GM08714 (cell line): ENCODE measurements around the gene RGMB.

Experiments used
- H3K4me3 ChIP-seq: fragments of 200-500 bp; sonication (Bioruptor generic); 2 replicates; pipeline ENCODE4 v1.5.1; 2014; ENCODE audit warnings: mild to moderate bottlenecking, low read length, inconsistent platforms
- ZNF274 ChIP-seq: IDR thresholded peaks from 2 replicates; pipeline ENCODE4 v1.6.1; 2012; ENCODE audit warnings: mild to moderate bottlenecking, low read depth, low read length

RGMB gene

DNA sequence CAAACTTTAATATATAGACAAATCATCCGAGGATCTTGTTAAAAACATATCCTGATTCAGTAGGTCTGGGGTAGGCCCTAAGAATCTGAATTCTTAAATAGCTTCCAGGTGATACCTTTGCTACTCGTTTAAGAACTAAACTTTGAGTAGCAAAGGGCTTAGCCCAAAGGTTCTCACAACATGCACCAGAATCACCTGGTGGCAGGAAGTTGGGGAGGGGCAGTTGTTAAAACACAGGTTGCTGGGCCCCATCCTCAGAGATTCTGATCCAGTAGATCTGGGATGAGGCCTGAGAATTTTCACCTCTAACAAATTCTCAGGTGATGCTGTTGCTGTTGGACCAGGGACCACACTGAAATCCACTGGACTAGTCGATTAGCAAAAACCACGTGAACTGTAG is 20.0 kb upstream of the RGMB start:
- no peak for TF ChIP-seq ZNF274
- no peak overlapping the region for H3K4me3 ChIP-seq

DNA sequence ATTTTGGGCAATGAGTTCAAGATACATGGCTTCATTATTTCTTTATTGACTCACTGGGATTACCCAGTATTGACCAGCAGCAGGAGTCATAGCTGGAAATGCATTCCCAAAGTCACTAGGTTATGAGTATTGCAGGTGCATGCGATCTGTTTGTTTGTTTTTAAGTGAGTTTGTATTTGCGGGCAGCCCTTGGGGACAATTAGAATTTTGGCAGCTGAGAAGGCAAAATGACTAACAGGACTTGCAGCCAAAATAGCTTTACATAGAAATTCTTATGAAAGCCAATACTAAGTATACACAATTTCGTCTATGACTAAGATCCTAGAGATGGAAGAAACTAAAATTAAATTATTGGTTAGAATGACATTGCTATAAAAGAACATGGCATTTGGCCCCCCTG is 18.1 kb upstream of the RGMB start:
- no peak overlapping the region for H3K4me3 ChIP-seq
- TF ChIP-seq ZNF274, result no peak

DNA sequence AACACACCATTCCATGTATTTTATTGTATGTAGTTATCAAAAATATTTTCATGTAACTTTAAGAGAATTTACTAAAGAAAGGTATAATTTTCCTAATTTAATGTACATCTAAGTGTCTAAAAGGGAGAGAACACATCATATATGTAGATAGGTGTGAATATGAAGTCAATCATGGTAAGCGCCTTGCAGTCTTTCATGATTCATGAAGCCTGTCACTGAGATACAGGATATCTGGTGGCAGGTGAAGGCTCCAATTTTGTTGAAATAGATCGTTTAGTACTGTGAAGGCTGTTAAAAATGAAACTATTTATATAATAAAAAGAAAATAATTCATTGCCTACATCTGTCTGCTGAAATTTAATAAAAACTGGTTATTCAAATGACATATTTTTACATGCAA is 15.5 kb upstream of the RGMB start:
- no peak for TF ChIP-seq ZNF274
- H3K4me3 ChIP-seq, result no peak overlapping the region

DNA sequence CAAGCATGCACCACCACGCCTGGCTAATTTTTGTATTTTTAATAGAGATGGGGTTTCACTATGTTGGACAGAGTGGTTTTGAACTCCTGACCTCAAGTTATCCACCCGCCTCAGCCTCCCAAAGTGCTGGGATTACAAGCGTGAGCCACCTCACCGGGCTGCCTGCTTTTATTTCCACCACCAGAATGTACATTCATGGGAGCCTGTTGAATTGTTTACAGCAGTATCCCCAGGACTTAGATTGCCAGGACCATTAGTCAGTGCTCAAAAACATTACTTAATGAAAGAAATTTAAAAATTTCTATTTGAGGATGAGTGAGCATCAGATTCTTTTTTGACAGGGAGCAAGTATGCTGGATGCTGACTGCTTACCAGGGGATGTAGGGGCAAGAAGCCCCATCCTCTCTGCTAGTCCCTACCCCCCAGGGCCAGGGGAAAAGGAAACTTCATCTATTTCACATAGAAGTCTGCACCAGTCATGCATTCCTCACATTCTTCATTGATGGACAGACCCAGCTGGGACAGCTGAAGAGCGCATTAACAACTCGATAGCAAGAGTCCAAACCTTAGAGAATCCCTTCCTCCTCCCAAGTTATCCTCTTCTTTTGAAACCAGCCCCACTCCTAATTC is 10.3 kb upstream of the RGMB start:
- TF ChIP-seq ZNF274, result no peak
- no peak overlapping the region for H3K4me3 ChIP-seq

DNA sequence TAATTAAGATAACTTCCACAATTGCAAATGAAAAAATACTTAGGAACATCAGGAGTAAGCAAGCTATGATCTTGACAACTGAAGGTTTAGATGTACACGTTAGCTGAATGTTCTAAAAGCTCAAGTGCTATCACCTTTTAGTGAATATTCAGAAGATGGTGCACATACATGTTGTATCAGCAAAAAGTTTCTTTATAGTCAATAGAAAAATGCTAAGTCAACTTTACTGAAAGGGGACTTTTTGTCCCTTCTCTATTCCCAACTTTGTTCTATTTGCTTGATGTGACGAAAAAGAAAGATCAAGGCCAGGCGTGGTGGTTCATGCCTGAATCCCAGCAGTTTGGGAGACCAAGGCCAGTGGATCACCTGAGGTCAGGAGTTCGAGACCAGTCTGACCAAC is 7.6 kb upstream of the RGMB start:
- H3K4me3 ChIP-seq, result no peak overlapping the region
- TF ChIP-seq ZNF274, result no peak

DNA sequence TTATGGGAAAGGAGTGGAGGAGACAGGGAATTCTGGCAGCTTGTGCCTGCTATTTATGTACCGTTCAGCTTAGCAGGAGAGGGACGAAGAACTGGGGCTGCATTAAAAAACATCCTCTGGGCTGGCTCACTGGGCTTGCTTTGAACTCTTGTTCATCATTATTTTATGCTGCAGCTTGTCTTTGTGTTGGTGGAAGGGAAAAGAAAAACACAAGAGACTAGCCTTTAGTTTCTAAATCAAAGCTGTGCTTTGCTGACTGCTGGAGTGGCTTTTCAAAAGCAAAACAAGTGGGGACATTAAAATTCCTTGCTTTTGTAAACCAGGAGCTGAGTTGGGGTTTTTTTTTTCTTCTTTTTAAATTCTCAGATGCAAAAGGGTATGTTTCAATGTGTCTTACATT is 5.9 kb upstream of the RGMB start:
- no peak for TF ChIP-seq ZNF274
- no peak overlapping the region for H3K4me3 ChIP-seq

DNA sequence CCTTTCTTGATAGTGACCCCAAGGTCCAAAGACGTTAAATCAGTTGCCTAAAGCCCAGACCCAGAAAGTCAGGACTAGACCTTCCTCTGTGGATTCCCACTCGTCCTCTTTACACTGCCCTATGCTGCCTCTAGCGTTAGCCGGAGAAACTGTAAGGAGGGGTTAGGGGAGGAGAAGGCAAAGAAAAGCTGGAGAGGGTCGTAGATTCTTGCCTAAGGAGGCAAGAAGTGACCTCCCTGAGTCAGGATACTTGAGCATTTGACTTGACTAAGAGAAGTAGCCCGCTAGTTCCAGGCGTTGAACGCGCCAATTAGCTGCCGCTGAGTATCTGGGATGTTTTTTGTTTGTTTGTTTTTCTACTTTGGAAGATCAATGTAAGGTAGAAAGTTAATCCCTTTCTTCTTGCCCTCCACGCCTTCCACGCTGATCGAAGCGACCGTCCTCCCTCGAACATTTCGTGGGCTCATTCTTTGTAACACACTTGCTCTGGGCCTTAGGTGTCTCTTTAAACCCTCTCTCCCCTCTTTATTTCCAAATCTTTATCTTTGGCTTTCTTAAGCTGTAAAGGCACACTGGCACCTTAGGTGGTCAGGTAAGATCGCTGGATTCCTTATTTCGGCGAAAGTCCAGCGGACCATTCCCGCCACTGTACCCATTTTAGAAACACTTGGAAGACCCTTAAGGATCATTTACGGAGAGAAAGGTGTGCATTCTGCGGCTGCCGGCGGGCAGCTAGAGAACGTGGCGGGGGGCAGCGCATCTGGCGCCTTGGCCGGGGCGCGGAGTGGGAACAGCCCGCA is 5.1 kb upstream of the RGMB start:
- no peak for TF ChIP-seq ZNF274
- peak overlapping the region; percentile 60; the same call in 1 of the 2 replicates for H3K4me3 ChIP-seq

DNA sequence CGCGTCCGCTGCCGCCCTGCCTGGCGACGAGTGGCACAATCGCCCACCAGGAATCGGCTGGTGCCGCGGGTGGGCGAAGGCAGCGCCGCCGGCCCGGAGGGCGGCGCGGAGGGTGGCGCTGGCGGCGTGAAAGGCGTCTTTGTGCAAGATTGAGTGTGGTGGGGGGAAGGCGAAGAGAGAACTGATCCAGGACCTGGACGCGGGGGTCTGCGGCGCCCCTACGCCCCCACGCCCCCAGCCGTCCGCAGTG is 4.6 kb upstream of the RGMB start:
- peak overlapping the region; percentile 60 for H3K4me3 ChIP-seq
- no peak for TF ChIP-seq ZNF274

DNA sequence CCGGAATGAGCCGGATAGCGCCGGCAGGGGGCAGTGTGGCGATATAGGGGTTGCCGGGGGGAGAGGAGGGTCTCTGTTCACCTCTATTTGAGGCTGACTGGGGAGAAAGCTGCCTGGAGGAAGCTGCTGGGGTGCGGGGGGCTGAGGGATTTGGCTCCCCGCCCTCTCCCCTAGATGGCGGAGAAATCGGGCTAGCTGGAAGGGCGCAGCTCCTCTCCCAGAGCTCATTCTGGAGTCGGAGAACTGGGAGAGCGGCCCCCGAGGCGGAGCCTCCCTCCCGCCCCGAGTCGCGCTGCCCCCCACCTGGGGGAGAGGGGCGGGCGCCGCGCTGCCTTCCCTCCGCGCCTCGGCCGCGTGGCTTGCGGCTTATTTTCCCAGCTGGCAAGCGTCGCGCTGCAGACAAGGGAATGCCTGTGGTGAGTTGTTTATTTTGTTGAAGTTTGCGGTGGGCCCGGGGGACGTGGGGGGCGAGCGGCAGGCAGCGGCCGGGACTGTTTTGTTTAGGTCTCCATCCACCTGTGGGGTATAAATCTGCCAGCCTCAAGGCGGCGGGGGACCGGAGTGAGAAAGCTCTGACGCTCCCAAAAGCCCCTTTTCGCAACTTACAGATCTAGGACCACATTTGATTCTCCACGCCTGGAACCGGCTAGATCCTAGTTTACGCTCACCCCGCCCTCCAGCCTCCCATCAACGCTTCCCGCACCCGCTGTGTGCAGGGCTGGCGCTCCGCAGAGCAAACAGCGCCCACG is 4.1 kb upstream of the RGMB start:
- no peak for TF ChIP-seq ZNF274
- peak overlapping the region; percentile 60 for H3K4me3 ChIP-seq

DNA sequence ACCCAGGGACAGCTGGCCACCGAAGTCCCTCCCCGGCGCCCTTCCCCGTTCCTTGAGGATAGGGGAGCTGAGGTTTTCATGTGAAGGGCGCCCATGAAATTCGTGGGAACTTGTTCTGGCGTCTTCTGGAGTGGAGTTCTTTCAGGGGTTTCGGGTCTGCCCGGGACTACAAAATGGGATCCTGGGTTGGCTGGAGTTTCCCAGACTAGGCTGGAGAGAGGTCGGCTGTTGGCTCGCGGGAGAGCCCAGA is 3.6 kb upstream of the RGMB start:
- peak overlapping the region; percentile 60 for H3K4me3 ChIP-seq
- no peak for TF ChIP-seq ZNF274

DNA sequence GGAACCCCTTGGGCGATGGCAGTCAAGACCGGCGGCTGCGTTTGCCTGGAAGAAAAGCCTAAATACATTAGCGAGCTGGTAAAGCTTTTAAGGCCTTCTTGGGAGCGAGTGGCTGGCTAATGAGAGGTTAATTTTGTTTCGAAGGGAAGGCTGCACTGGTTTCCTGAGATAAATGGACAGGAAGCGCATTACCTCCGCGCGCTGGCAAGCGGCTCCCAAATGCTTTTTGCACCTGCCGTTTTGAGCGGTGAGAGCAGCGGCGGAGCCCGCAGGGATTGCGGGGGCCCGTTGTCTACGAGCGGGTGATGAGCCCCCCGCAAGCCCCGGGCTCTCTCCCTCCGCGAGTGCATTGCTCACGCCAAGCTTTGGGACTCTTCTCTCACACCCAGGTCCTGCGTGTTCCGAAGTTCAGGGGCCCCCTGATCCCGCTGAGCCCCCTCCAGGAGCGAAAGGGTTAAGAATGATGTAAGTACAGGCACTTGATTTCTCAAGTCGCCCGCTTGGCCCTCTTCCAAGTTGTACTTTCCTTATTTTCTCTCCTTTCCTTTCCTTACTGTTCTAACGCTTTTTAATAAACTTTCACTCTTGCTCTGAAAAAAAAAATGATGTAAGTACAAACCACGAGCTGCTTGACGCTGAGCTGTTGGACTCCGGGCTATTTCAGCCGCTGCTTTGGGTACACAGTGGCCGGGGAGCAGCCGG is 3.1 kb upstream of the RGMB start:
- H3K4me3 ChIP-seq, result peak overlapping the region; percentile 60

DNA sequence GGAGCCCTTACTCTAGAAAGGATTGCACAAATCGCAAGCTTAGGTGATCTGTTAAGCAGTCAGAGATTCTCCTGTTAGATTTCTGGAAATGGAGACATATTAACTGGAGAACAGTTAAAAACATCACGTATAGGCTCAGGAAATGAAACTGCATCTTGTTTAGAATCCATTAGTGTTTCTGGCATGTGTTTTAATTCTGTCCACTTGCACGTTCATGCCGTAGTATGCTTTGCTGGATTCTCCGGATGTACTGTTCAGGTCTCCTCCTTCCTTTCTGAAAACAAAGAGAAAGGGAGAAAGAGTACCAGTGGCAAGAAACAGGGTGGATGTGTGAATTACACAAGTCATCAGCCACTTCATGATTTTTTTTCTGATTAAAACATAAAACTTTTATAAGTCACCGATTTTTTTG is 2.5 kb upstream of the RGMB start:
- TF ChIP-seq ZNF274, result no peak
- peak overlapping the region; percentile 60 for H3K4me3 ChIP-seq

More for the DNA sequence above, 3.1 kb upstream of the RGMB start:
- TF ChIP-seq ZNF274, result no peak

DNA sequence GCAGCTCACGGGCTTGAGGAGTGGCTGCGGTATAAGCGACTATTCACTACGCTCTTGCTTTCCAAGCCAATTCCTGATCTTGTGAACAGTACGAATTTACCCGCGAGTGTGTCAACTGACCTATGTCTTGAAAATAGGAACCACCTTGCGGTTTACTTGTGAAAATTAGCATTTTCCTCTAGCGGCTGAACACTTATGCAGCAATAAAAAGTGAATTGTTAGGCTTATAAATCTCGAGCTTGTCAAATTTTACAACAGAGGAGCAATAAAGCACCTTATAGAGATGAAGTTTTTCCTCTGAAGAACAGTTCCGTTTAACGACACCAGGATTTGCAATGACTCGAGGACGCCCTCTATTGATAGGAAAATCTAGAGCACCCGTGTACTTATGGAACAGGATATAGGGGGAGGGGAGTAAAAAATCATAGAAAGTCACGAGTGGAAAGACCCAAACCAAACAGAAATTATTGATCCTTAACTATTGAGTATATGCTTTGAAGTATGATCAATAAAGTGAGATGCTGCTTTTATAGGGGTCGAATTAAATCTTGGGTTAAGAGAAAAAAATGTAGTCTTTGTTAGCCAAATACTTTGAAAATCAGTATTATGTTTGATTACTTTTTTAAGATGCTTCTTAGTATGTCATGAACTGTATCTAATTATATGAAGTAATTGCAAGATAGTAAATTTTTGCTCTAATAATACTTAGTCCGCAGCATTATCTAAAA is 1.9 kb upstream of the RGMB start:
- peak overlapping the region; percentile 60 for H3K4me3 ChIP-seq
- no peak for TF ChIP-seq ZNF274

DNA sequence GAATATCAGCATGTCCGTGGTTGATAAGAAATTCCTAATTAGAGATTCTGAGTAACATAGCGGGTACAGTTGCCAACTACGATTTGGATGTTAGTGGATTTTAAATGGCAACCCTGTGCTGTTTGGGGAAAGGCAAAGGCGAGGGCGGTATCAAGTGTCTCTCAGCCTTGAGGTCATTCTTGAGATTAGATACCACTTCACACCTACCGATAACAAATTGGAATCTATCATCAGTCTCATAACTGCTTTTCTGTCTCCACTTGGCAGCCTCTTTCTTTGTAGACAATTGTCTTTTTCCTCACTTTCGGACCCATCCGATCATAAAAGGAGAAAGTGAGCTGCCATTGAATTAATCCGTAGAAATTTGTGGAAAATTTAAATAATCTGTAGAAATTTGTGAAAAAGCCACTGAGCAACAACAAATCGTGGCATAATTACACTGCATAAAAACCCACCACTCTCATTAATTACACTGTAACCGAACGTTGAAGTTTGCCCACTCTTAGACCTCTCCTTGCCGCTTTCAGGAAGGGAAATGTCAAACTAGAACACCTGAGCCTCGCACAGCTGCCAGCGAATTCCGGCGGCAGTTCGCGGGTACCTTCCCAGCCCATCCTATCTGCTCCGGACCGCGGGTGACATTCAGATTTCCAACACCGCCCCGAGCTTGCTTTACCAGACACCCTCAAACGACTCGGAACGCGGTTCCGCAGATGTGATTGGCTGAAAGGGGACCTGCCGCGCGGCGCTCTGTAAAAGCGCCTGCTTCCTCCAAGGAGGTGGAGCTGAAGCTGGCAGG is 849 bp upstream of the RGMB start:
- peak overlapping the region; percentile 40; the same call in 1 of the 2 replicates for H3K4me3 ChIP-seq
- no peak for TF ChIP-seq ZNF274

DNA sequence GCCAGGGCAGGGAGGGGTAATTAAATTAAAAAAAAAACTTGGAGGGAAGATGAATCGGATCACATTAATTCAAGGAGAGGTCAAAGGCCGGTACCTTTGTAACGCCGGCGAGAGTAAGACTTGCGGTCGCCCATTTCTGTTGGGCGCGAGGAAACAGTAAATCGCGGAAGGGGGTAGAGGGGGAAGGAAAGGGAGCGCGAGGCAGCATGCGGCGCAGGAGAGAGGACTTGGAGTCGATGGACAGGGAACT is 324 bp upstream of the RGMB start:
- peak overlapping the region; percentile 40; the same call in 1 of the 2 replicates for H3K4me3 ChIP-seq
- no peak for TF ChIP-seq ZNF274
